ENCODE results near the gene TRIM3. TPM values are rescaled to one million over a fixed set of nuclear protein-coding genes. Genes with fewer than 3 reads are reported as not detected.

The TRIM3 gene
- total RNA-seq, 1 experiment from 2014 or later: 14.4 TPM

DNA sequence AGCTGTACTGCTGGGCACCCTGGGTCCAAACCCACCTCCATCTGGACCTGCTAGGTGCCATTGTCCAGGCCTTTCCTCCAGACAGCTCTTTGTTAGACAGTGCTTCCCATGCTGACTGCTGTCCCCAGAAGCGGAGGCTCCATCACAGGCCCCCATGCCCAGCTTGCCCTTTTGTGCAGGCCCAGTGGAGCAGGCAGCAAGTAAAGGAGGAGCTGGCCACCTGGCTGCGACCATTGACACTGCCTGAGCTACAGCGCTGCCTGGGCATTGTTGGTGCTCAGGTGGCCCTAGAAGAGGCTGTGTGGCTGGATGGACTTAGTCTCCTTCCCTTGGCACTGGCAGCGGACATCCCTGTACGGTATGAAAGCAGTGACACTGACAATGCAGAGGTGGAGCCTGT lies 24.8 kb upstream of the TRIM3 start:
- H2BK20ac ChIP-seq (ENCODE audit: low read depth, low read length, poor library complexity, severe bottlenecking): no peak overlapping the region
- no peak overlapping the region for H4K8ac ChIP-seq (replicated peaks; ENCODE audit: insufficient read length, low read depth, low read length)
- no peaks in the 10 kb centered on the region for H3K79me1 ChIP-seq (ENCODE audit: insufficient read depth, low read depth, low read length, poor library complexity, severe bottlenecking)
- no peaks in the 10 kb centered on the region for H3K4me1 ChIP-seq (ENCODE audit: insufficient read depth, low read length)
- Mint-ChIP-seq H3K9me3 (no peaks in the 10 kb centered on the region), H3K36me3 (ENCODE audit: insufficient read depth in 1 of 3, low read depth in 3 of 3) (peaks cover 6 to 12% (median 8%) of the 10 kb centered on the region in 3 experiments; a peak in 4 of 7 replicates), H3K27me3 (ENCODE audit: low read depth) (no peaks in the 10 kb centered on the region), H3K27ac (no peak overlapping the region; a peak in 1 of 7 replicates), H3K4me1 (peaks cover 9 to 13% of the 10 kb centered on the region in 2 experiments), H3K4me3 (no peak overlapping the region)
- no peak overlapping the region for H3K4me2 ChIP-seq (ENCODE audit: insufficient read depth, insufficient read length, low read length)
- no peak overlapping the region for H2BK120ac ChIP-seq (ENCODE audit: low read depth, low read length, poor library complexity, severe bottlenecking)
- no peak overlapping the region for H3K56ac ChIP-seq (ENCODE audit: insufficient read length, low read depth, low read length)
- no peak overlapping the region for H3K14ac ChIP-seq (ENCODE audit: insufficient read depth, low read length)
- no CpG with 5 or more reads among the region's 5 CpGs for WGBS (ENCODE audit: extremely low coverage, insufficient read length, low lambda C conversion rate)
- H2BK5ac ChIP-seq (ENCODE audit: insufficient read length, low read length): no peak overlapping the region
- no peak overlapping the region for H4K5ac ChIP-seq (ENCODE audit: insufficient read length, low read depth, low read length)
- H3K9ac ChIP-seq (ENCODE audit: extremely low read depth, insufficient read length, low read length): no peak overlapping the region
- H3K4ac ChIP-seq (ENCODE audit: low read depth, low read length): no peak overlapping the region
- H4K91ac ChIP-seq (ENCODE audit: insufficient read length, low read depth, low read length): no peak overlapping the region
- no peaks in the 10 kb centered on the region for H3K23me2 ChIP-seq (ENCODE audit: insufficient read length, low read depth, low read length, poor library complexity, severe bottlenecking)
- no peaks in the 10 kb centered on the region for H3K27me3 ChIP-seq (ENCODE audit: insufficient read depth, low read length)
- DNase-seq: no peak
- H3T11ph ChIP-seq (ENCODE audit: low read length): no peak overlapping the region
- H3K9me3 ChIP-seq (ENCODE audit: control insufficient read depth, low read depth, low read length): no peaks in the 10 kb centered on the region
- no peak overlapping the region for H2BK12ac ChIP-seq (ENCODE audit: insufficient read length, low read depth, low read length)
- no peak overlapping the region for H3K27ac ChIP-seq (ENCODE audit: insufficient read length, low read depth, low read length)
- no peak overlapping the region for H3K18ac ChIP-seq (ENCODE audit: insufficient read length, low read depth, low read length)
- TF ChIP-seq CTCF (conservative IDR thresholded peaks at IDR 0.05): no peak
- H2BK15ac ChIP-seq (ENCODE audit: low read depth, low read length): no peak overlapping the region
- H3K23ac ChIP-seq (ENCODE audit: insufficient read length, low read depth, low read length): no peak overlapping the region
- no peaks in the 10 kb centered on the region for H3K79me2 ChIP-seq (ENCODE audit: insufficient read depth, low read length)
- H2AFZ ChIP-seq (ENCODE audit: low read length): no peak overlapping the region
- no peaks in the 10 kb centered on the region for H4K20me1 ChIP-seq (ENCODE audit: control insufficient read depth, insufficient read depth, insufficient read length)
- no peak overlapping the region for H2AK5ac ChIP-seq (ENCODE audit: insufficient read length, low read length)

Data from H9 (cell line).